ENCODE measurements around the gene TICRR.

DNA sequence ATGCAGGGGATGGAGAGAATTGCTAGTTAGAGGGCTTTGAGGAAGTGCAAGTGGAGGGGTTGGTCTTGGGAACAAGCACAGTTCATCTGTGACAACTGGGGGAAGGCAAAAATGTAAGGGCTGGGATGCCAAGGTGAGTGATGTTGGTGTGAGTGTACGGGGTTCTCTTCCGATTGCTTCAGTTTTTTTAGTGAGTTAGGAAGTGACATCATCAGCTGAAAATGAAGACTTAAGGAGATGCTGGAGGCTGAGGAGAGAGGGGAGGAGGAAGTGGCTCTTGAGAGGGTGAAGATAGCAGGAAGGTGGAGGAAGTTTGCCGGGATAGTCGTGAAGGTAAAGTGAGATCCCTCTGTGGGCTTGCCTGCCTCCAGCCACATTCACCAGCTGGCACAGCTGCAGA, 12.7 kb downstream of the TICRR start:
- no peak for TF ChIP-seq GATA2 (IDR thresholded peaks at IDR 0.05; ENCODE audit: low read depth, low read length)
- TF ChIP-seq GATA3 (IDR thresholded peaks at IDR 0.05; ENCODE audit: low read depth, low read length) = no peak

All from SH-SY5Y (cell line).